H1 (cell line): ENCODE results near the gene OR2V1. TPM values are rescaled to one million over a fixed set of nuclear protein-coding genes. Genes with fewer than 3 reads are reported as not detected.

ENCODE experiments used
- CTCF ChIA-PET: fragments of 300-600 bp; sonication (Branson Sonifier 250); formaldehyde crosslinking; loops from one replicate; lab custom pipeline; 2021; ENCODE audit not compliant: partially characterized antibody; lab: Charles Lee
- POLR2A ChIA-PET: fragments of 300-600 bp; sonication (Branson Sonifier 250); formaldehyde crosslinking; loops from one replicate; lab custom pipeline; 2021; ENCODE audit warnings: inconsistent platforms; ENCODE audit not compliant: partially characterized antibody; lab: Charles Lee
- DNase-seq, 2 experiments: peaks; one replicate each; pipeline versions ENCODE4 v3.0.0 to v3.0.0-alpha.2; 2010 to 2022; ENCODE audit warnings: low spot score in 2 of 2, low read depth in 1 of 2, mixed read lengths in 1 of 2
- FAIRE-seq: peaks from 2 replicates; lab custom pipeline; 2011; peaks lifted over from hg19 to GRCh38; lab: Jason Lieb, UNC
- H2AFZ ChIP-seq: 2 replicates; pipeline ENCODE4 v1.8.1; 2012; ENCODE audit warnings: low read length, inconsistent platforms
- H2AK5ac ChIP-seq: 2 replicates; pipeline ENCODE4 v1.6.1; 2013; ENCODE audit warnings: low read depth, low read length
- H2BK120ac ChIP-seq: replicated peaks from 2 replicates; pipeline ENCODE3; 2013; ENCODE audit warnings: low read depth, low read length, inconsistent platforms
- H2BK12ac ChIP-seq: 2 replicates; pipeline ENCODE4 v1.6.1; 2013; ENCODE audit warnings: low read depth, low read length
- H2BK15ac ChIP-seq: 2 replicates; pipeline ENCODE4 v1.6.1; 2013; ENCODE audit warnings: low read length
- H2BK20ac ChIP-seq: 2 replicates; pipeline ENCODE4 v1.6.1; 2013; ENCODE audit warnings: low read length
- H2BK5ac ChIP-seq: 2 replicates; pipeline ENCODE4 v1.6.1; 2013; ENCODE audit warnings: low read depth, low read length
- H3K14ac ChIP-seq: 2 replicates; pipeline ENCODE4 v1.6.1; 2013; ENCODE audit warnings: inconsistent platforms; ENCODE audit not compliant: insufficient read length
- H3K18ac ChIP-seq: 2 replicates; pipeline ENCODE4 v1.6.1; 2013; ENCODE audit warnings: low read length; ENCODE audit errors: extremely low read depth
- H3K23ac ChIP-seq: 2 replicates; pipeline ENCODE4 v1.6.1; 2013; ENCODE audit warnings: inconsistent platforms; ENCODE audit not compliant: insufficient read length
- H3K23me2 ChIP-seq: 2 replicates; pipeline ENCODE4 v1.6.1; 2013; ENCODE audit warnings: low read depth, low read length
- H3K27ac ChIP-seq: 2 replicates; pipeline ENCODE4 v1.6.1; 2011; ENCODE audit warnings: low read depth, low read length, inconsistent platforms
- H3K27me3 ChIP-seq, 4 experiments: replicated peaks in 1 of 4; 1 replicate in 1 of 4; 2 replicates in 3 of 4; pipeline versions ENCODE4 v1.6.1 to v1.8.1; 2011 to 2013; ENCODE audit warnings: low read length in 3 of 4, mild to moderate bottlenecking in 3 of 4, inconsistent platforms in 2 of 4, mixed read lengths in 2 of 4, moderate library complexity in 1 of 4; ENCODE audit not compliant: control insufficient read depth in 3 of 4, insufficient read depth in 3 of 4; ENCODE audit errors: extremely low read depth in 1 of 4
- H3K36me3 ChIP-seq, 4 experiments: 2 replicates each; pipeline versions ENCODE4 v1.6.1 to v1.8.1; 2011 to 2013; ENCODE audit warnings: mild to moderate bottlenecking in 4 of 4, low read length in 3 of 4, moderate library complexity in 2 of 4, control low read depth in 1 of 4, inconsistent platforms in 1 of 4; ENCODE audit not compliant: insufficient read depth in 4 of 4, control insufficient read depth in 2 of 4
- H3K4ac ChIP-seq: replicated peaks from 2 replicates; pipeline ENCODE3; 2013; ENCODE audit warnings: low read length, low read depth, mixed read lengths, inconsistent platforms; ENCODE audit not compliant: insufficient read length
- H3K4me1 ChIP-seq, 4 experiments: replicated peaks in 1 of 4; 1 replicate in 1 of 4; 2 replicates in 3 of 4; pipeline versions ENCODE4 v1.6.1 to v1.8.1; 2011 to 2013; ENCODE audit warnings: low read length in 3 of 4, inconsistent platforms in 2 of 4, mixed read lengths in 1 of 4; ENCODE audit not compliant: insufficient read depth in 4 of 4, control insufficient read depth in 3 of 4
- H3K4me2 ChIP-seq, 2 experiments: 2 replicates each; pipeline versions ENCODE4 v1.6.1 to v1.8.1; 2011 to 2013; ENCODE audit warnings: low read depth in 2 of 2, low read length in 2 of 2, control low read depth in 1 of 2, inconsistent platforms in 1 of 2, mild to moderate bottlenecking in 1 of 2; ENCODE audit not compliant: insufficient read depth in 1 of 2
- H3K4me3 ChIP-seq, 4 experiments: fragments of 200-600, 300-600 bp in 1 of 4; sonication (generic), shearing (Covaris generic), sonication (Bioruptor Twin) in 1 of 4; 2 replicates each; pipeline versions ENCODE4 v1.5.1 to v1.8.1; 2011 to 2016; ENCODE audit warnings: low read length in 4 of 4, low read depth in 3 of 4, control low read depth in 2 of 4, inconsistent platforms in 2 of 4, mild to moderate bottlenecking in 2 of 4, mixed read lengths in 1 of 4, moderate library complexity in 1 of 4; ENCODE audit not compliant: insufficient read depth in 2 of 4; ENCODE audit errors: extremely low read depth in 1 of 4
- H3K56ac ChIP-seq: replicated peaks from 2 replicates; pipeline ENCODE3; 2013; ENCODE audit warnings: low read depth, mild to moderate bottlenecking, mixed read lengths, low read length, inconsistent platforms; ENCODE audit not compliant: insufficient read length
- H3K79me1 ChIP-seq: 2 replicates; pipeline ENCODE4 v1.6.1; 2013; ENCODE audit warnings: low read depth, low read length, control low read depth
- H3K79me2 ChIP-seq, 2 experiments: 2 replicates each; pipeline versions ENCODE4 v1.6.1 to v1.8.1; 2012 to 2013; ENCODE audit warnings: low read length in 2 of 2, mild to moderate bottlenecking in 2 of 2, inconsistent platforms in 1 of 2; ENCODE audit not compliant: insufficient read depth in 2 of 2, control insufficient read depth in 1 of 2
- H3K9ac ChIP-seq, 4 experiments: replicated peaks in 1 of 4; 1 replicate in 1 of 4; 2 replicates in 3 of 4; pipeline versions ENCODE4 v1.6.1 to v1.8.1; 2011 to 2013; ENCODE audit warnings: low read depth in 3 of 4, low read length in 3 of 4, control low read depth in 2 of 4, mild to moderate bottlenecking in 2 of 4, moderate library complexity in 2 of 4, inconsistent platforms in 1 of 4; ENCODE audit errors: extremely low read depth in 1 of 4
- H3K9me3 ChIP-seq, 2 experiments: 2 replicates each; pipeline versions ENCODE4 v1.6.1 to v1.8.1; 2012 to 2013; ENCODE audit warnings: mild to moderate bottlenecking in 2 of 2, moderate library complexity in 2 of 2, control low read depth in 1 of 2, inconsistent platforms in 1 of 2, low read depth in 1 of 2, low read length in 1 of 2, mixed read lengths in 1 of 2; ENCODE audit not compliant: insufficient read depth in 2 of 2
- H4K20me1 ChIP-seq, 2 experiments: replicated peaks in 1 of 2; 2 replicates each; pipeline versions ENCODE3 to v1.8.1; 2011 to 2013; ENCODE audit warnings: inconsistent platforms in 2 of 2, low read length in 2 of 2, mild to moderate bottlenecking in 1 of 2; ENCODE audit not compliant: insufficient read depth in 2 of 2, control insufficient read depth in 1 of 2
- H4K5ac ChIP-seq: 2 replicates; pipeline ENCODE4 v1.6.1; 2013; ENCODE audit warnings: low read length, low read depth, mixed read lengths, inconsistent platforms; ENCODE audit not compliant: insufficient read length
- H4K8ac ChIP-seq: 2 replicates; pipeline ENCODE4 v1.8.0; 2013; ENCODE audit warnings: mild to moderate bottlenecking, moderate library complexity, low read length, inconsistent platforms; ENCODE audit not compliant: insufficient read depth; ENCODE audit errors: extremely low read depth
- H4K91ac ChIP-seq: replicated peaks from 2 replicates; pipeline ENCODE3; 2013; ENCODE audit warnings: low read length, mixed read lengths, inconsistent platforms; ENCODE audit not compliant: insufficient read length
- BRCA1 ChIP-seq: IDR thresholded peaks from 2 replicates; pipeline ENCODE4 v1.6.1; 2012; ENCODE audit warnings: low read depth, low read length, improper control_type of control experiment
- CBX8 ChIP-seq: fragments of 300-800, 300-1000 bp; sonication (generic); IDR thresholded peaks from 2 replicates; pipeline ENCODE4 v1.7.1; 2016; ENCODE audit warnings: low read depth, low read length, borderline replicate concordance
- EZH2 ChIP-seq: fragments of 200-600 bp; sonication (generic); IDR thresholded peaks from 2 replicates; pipeline ENCODE4 v1.7.1; 2012; ENCODE audit warnings: low read depth, mild to moderate bottlenecking, moderate library complexity, low read length, inconsistent platforms; ENCODE audit not compliant: severe bottlenecking
- NANOG ChIP-seq: IDR thresholded peaks from 2 replicates; pipeline ENCODE4 v1.6.1; 2011; ENCODE audit warnings: low read length, low read depth, mild to moderate bottlenecking, inconsistent platforms; ENCODE audit not compliant: insufficient read depth, poor library complexity, severe bottlenecking
- WGBS, 2 experiments: shearing (Covaris generic) in 1 of 2; methylation state at CpG; one replicate each; pipeline versions ENCODE4 v1.1.6 to v1.1.7; 2013 to 2015; ENCODE audit warnings: low lambda C conversion rate in 2 of 2, mixed read lengths in 2 of 2, inconsistent platforms in 1 of 2, low coverage in 1 of 2, missing lambda C conversion rate in 1 of 2; ENCODE audit not compliant: insufficient replicate concordance in 2 of 2, insufficient coverage in 1 of 2, insufficient read length in 1 of 2; ENCODE audit errors: extremely low coverage in 1 of 2, missing lambda C conversion rate in 1 of 2; 5-methylcytosine and 5-hydroxymethylcytosine counted together
- polyA plus RNA-seq, 7 experiments: library from polyadenylated mRNA; depleted of rRNA in 3 of 7; stranded (reverse) in 5 of 7; unstranded in 2 of 7; fragments of >200 nt in 5 of 7; fragments of 200-250 nt in 2 of 7; gene quantifications; 1 replicate in 5 of 7; 2 replicates in 1 of 7; 4 replicates in 1 of 7; pipeline versions ENCODE4 v1.2.1 to v1.2.3, GENCODE V29; 2011 to 2013; ENCODE audit warnings: missing spikeins in 2 of 7, mixed read lengths in 2 of 7
- total RNA-seq: library from RNA; stranded (reverse); fragmentation: NEBNext Ultra II Directional; extraction: Animal tissue kit (Norgen Biotek cat#: 25700); gene quantifications from 2 replicates; pipeline ENCODE4 v1.2.1, GENCODE V29; 2021

OR2V1 gene
- total and polyA plus RNA-seq, 2 of the 8 experiments (the other 6 are each of a cell fraction or from before 2014, with no cell fraction given), result not detected

GRCh38 chr5:181142054-181142453 lies 11.1 kb upstream of the OR2V1 start:
- Histone ChIP-seq H2BK120ac (no peak overlapping the region), H3K36me3 (no peaks in the 10 kb centered on the region), H2AK5ac (no peak overlapping the region), H4K91ac (no peak overlapping the region), H3K4me2 (no peak overlapping the region), H2BK12ac (no peak overlapping the region), H4K20me1 (no peaks in the 10 kb centered on the region), H3K9me3 (peaks cover 4 to 5% of the 10 kb centered on the region in 2 experiments; a peak in 2 of 4 replicates), H3K56ac (no peak overlapping the region), H4K5ac (no peak overlapping the region), H2AFZ (0 out of 2 replicates have a peak overlapping the region, but pooled peaks have one; percentile 9), H3K27me3 (no peaks in the 10 kb centered on the region; a peak in 1 of 7 replicates), H3K27ac (no peak overlapping the region), H4K8ac (no peak overlapping the region), H3K9ac (no peak overlapping the region), H3K79me2 (no peaks in the 10 kb centered on the region), H3K18ac (no peak overlapping the region), H3K4ac (no peak overlapping the region), H3K4me3 (no peak overlapping the region), H3K4me1 (peaks cover 0 to 2% (median under 1%) of the 10 kb centered on the region in 4 experiments; a peak in 2 of 7 replicates), H2BK20ac (no peak overlapping the region), H3K14ac (no peak overlapping the region), H3K23me2 (no peaks in the 10 kb centered on the region), H3K79me1 (no peaks in the 10 kb centered on the region), H3K23ac (no peak overlapping the region), H2BK15ac (no peak overlapping the region), H2BK5ac (no peak overlapping the region)
- FAIRE-seq (no peak), DNase-seq (no peak)
- ChIA-PET POLR2A (interaction anchor here (1.4 kb wide), 1 partner anchor 30 kb away, joined by 5 read pairs; no protein-coding TSS in a partner anchor), CTCF (interaction anchor here (1.7 kb wide), 1 partner anchor 18 kb away, joined by 6 read pairs; no protein-coding TSS in a partner anchor)
- no peak for TF ChIP-seq CBX8
- no peak for TF ChIP-seq BRCA1
- TF ChIP-seq EZH2, result no peak
- no peak for TF ChIP-seq NANOG
- 86% methylated on average over 7 of the region's 7 CpGs; no CpG with 5 or more reads in 1 of the 2 experiments for whole genome bisulfite sequencing, 2 experiments
